Measurements from ENCODE around the gene COL23A1.

The COL23A1 gene

DNA sequence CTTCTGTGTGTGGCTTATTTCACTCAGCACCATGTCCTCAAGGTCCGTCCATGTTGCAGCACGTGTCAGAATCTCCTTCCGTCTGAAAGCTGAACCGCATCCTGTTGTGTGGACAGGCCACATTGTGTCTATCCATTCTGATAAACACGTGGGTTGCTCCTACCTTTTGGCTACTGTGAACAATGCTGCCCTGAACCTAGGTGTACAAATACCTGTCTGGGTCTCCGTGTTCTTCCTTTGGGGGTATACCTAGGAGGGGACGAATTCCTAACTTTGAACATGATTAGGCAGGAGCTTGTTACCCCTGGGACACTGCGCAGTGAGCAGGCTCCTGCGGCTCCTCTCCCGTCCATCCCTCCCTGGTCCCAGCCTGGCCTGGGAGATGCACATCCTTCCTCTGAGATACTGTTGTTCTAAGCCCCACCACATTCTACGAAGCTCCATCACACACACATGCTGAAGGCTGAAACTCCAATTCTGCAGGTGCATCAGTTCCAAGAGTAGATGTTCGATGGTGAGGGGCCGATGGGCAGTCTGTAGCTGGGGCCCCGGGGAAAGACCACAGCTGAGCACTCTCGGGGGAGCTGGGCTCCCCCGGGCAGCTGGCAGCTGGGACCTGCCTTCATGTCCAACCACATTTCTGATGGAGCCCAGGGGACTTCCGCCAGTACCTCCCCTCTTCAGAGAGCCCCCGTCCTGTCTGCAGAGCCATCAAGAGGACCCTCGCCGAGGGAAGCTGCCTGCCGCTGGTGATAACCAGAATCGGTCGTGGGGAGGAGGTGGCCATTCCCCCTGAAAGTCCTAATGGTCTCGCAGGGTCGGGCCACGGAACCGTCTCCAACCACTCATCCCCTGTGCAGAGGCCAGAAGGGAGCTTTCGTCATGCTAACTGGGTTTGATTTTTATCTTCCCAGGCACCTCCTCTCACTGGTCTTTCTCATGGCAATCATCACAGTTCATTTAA is 120.9 kb downstream of the COL23A1 start:
- in situ Hi-C loops (cut with MboI; ENCODE audit: low pct_unique_long_range_greater_than_20kb, low sequenced_read_pairs) = no loop called here
- DNase-seq = no peak

DNA sequence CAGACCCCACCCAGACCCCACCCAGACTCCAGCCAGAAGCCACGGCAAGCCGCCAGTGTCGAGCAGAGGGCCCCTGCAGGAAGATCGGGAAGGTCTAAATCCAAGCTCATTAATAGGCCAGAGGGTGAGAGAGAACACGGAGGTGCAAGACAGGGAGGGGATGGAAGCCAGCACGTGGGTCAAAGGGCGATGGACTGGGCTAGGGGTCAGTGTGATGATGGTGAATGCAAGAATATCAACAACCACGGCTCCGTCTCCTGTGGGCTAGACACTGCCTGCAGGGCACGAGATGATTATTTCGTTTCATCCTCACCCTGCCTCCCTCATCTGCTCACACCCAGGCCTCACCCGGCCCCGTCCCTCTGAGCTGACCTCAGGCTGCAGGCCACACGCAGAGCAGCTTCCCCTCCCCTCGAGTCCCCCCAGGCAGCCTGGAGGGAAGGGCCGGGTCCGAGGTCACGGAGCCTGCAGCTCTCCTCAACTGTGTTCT is 122.0 kb downstream of the COL23A1 start:
- in situ Hi-C loops (cut with MboI; ENCODE audit: low pct_unique_long_range_greater_than_20kb, low sequenced_read_pairs) = no loop called here
- DNase-seq = no peak

DNA sequence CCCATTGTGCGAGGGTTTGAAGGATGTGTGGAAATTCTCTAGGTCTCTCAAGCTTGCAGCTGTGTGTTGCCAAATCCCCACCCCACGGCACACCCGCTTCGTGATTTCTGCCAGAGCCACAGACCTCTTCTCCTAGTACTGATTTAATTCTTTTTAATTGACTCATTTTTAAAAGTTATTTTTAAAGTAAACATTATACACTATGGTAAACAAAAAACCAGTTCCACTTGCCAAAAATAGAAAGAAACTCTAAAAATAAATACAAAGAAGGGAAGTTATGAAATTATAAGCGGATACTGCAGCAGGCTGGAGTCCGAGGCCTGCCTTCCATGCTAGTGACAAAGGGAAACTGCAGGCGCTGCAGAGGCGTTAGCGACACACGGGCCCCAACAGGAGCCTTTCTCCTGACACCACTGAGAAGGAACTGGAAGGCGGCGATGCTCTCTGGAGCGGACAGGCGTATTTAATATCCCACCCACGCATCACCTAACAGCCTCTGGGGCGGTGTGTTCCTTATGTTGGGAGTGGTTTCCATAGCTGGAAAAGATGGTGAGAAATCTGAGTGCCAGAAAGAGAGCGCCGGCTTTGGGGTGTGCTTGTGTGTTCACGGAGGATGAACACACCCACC is 122.5 kb downstream of the COL23A1 start:
- in situ Hi-C loops (cut with MboI; ENCODE audit: low pct_unique_long_range_greater_than_20kb, low sequenced_read_pairs) = no loop called here
- peak; percentile 39 for DNase-seq

DNA sequence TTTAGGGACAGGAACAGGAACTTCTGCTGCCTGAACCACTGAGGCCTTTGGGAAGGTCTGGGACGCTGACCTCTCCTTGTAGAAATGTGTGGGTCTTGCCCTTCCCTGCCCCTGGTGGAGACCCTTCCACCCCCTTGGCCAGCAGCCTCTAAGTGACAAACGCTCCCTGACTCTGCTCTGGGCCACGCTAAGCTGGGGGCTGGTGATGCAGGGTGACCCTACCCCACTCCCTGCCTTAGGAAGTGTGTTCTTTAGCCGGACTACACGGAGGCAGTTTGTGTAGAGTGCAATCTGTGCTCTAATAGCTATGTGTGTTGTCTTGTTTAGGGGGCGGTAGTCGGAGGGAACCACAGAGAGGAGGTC is 123.0 kb downstream of the COL23A1 start:
- no peak for DNase-seq
- in situ Hi-C loops (cut with MboI; ENCODE audit: low pct_unique_long_range_greater_than_20kb, low sequenced_read_pairs) = no loop called here

DNA sequence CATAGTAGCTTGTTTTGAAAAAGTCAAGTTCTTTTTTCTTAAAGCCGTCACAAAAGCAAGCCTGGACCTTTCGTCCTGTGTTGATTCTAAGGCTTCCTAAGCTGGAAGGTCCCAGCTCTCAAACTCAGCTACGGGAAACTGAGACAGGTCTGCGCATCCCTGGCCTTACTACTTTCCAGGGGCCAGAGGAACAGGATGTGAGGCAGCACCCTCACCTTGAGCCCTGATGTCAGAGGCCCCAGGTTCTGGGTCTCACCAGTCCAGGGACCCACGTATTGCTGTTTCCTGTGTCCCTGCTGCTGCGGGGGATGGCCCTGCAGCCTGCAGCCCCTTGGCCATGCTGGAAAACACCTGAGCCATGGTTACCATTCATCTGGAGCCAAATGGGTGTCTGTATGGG is 123.9 kb downstream of the COL23A1 start:
- in situ Hi-C loops (cut with MboI; ENCODE audit: low pct_unique_long_range_greater_than_20kb, low sequenced_read_pairs) = no loop called here
- DNase-seq = no peak

DNA sequence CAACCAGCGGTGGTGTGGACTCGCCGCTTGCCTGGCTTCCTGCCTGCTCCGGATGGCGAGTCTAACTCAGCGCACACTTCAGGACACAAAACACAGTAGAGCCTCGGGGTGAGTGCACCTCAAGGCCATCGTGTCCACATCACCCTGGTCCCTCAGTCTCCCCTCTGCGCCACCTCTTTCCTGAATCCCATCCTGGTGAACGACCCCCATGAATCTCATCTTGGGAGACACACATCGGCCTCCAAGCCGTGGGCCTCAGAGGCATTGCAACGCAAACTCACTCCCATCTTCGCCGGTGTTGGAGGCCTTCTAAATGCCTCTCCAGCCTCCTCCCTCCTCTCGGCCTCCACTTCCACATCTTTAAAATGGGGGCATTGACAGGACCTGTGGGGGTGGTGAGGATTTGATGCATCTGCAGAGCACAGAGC is 124.3 kb downstream of the COL23A1 start:
- in situ Hi-C loops (cut with MboI; ENCODE audit: low pct_unique_long_range_greater_than_20kb, low sequenced_read_pairs) = no loop called here
- no peak for DNase-seq

DNA sequence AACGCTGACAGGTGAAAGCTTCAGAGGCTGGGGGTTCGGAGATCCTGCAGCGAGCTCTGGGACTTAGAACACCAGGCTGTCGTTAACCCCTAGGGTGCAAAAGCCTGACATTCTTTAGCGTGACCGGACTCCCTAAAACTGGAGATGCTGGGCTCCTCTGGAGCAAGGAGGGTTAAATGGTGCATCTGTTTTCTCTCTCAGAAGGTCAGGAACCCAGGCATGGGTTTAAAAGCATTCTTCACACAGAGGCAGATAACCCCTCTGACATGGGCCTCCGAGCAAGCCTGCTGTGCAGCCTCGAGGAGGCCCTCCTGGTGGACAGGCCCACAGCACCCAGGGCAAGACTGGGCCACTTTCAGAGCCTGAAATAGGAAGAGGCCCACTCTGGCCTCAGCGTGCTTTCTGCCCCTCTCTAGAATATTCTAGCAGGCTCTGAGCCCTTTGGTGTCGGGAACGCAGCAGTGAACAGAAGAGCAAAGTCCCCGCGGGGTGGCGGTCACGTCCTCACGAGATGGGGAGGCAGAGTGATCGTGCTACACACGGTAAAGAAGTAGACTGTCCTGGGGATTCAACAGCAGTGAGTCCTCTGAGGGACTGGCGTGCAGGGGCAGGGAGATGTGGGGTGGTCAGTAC is 124.8 kb downstream of the COL23A1 start:
- no peak for DNase-seq
- in situ Hi-C loops (cut with MboI; ENCODE audit: low pct_unique_long_range_greater_than_20kb, low sequenced_read_pairs) = no loop called here

DNA sequence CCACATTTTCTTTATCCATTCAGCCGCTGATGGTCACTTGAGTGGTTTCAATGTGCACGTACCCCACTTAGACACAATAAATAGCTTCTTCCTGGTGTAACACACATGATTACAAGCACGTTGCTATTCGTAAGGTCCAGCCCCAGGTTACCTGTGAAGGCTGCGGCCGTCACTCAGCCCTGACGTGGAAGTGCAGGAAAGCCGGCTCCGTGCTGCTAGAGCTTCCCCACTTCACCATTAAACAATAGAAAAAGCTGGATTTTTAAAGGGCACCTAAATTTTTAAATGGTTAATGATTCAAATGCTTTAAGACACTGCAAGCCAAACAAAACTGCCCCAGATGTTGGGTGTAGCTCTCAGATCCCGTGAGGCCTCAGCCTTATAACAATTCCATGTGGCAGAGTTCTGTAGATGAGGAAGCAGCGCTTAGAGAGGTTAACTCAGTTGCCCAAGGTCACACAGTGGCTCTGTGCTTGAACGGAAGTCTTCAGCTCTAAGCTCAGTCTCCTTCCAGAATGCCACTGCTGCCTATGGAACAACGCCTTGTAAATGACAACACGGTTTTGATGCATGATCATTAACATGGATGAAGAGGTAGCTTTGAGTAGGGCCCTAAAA is 125.7 kb downstream of the COL23A1 start:
- in situ Hi-C loops (cut with MboI; ENCODE audit: low pct_unique_long_range_greater_than_20kb, low sequenced_read_pairs) = no loop called here

DNA sequence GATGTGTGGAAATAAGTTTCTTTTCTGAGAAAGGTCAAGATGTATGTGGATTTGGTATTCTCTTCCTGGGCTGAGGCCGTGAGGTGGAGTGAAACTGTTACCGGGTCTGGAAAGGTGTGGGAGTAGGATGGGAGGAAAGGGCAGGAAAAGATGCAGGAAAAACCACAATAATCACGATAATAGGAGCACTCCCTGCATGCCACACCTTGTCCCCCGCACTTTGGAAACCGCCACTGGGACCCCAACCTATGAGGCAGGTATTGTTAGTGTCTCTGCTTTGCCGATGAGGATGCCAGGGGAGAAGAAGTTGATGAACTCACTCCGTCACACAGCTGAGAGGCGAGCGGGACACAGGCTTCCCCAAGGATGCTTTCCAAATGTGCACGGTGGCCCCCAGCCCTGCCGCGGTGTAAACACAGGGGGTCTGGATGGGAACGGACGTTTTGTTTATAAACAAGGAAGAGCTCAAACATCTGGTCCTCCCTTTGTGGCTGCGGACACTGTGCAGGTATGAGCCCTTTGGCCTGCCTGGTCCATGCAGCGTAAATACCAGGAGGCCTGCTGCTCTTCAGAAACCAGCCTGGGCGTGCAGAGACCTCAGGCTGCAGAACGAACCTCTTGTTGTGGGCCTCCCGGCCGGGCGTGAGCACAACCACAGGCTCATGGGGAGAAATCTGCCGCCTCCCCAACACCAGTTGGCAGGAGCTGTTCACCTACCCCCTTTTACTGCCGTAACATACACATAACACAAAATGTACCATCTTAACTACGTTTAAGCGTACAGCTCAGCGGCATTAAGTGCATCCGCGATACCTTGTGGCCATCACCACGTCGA is 126.7 kb downstream of the COL23A1 start:
- in situ Hi-C loops (cut with MboI; ENCODE audit: low pct_unique_long_range_greater_than_20kb, low sequenced_read_pairs) = no loop called here
- DNase-seq = no peak

More for the DNA sequence above, 125.7 kb downstream of the COL23A1 start:
- DNase-seq = no peak

DNA sequence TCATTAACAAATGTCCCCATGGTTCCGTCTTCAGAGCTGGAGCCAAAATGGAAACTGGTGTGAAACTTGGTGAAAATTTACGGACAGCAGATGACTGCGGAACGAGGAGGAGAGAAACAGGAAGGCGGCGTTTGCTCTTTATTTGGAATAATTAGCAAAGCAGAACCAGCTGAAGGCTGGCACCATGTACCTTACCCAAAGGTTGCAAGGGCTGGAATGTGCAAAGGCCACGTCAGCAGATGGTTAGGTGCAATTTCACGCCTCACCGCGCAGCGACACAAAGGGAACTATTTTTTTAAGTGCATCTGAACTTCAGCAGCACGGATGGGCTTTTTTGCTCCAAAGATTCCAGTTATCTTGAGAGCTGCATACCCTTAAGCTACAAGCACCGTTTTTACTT is 127.4 kb downstream of the COL23A1 start:
- no peak for DNase-seq
- in situ Hi-C loops (cut with MboI; ENCODE audit: low pct_unique_long_range_greater_than_20kb, low sequenced_read_pairs) = no loop called here

DNA sequence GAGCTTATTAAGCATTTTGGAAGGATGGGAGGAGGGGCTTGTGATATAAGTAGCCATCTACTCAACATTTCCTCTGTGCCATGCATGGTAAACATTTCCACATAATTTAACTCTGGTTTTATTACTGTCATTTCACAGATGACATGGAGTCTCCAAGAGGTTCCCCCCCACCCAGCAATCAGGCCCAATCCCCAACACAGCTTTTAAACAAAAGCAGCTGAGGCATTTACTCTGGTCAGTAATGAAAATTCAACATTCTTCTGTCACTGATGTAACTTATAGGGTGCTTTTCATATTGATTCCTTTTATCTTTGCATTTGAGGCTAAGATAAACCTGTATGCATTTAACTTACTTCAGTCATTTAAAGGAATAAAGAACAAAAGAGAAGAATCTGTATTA is 128.1 kb downstream of the COL23A1 start:
- in situ Hi-C loops (cut with MboI; ENCODE audit: low pct_unique_long_range_greater_than_20kb, low sequenced_read_pairs) = no loop called here
- no peak for DNase-seq

DNA sequence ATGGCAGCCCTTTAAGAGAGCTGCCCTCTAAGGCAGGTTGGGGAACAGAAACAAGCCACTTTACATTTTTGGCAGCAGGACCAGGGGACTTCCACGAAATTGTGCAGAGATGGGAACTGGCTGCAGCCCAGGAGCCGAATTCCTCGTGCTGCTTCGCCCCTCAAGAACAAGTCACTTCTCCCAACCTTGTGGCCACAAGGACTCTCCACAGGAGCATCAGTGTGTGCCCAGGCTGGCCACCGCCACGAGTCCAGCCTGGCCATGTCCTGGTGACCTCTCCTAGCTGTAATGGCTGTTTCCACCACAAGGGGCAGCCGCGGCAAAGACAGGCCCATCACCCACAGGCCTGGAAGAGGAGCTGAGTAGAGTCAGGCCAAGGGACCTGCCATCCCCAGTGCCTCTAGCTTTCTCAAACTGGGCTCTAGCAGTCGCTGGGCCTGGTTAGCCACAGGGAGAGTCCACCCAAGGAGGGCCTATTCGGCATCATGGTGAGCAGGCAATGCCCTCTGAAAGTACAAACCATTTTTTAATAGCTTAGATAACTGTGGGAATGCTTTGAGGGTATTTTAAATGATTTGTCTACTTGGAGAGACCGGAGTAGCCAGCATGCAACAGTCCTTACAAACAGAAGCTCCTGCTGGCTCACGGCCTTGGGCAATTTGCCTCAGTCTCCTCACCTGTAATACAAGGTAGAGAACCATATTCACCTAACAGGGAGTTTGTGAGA is 129.0 kb downstream of the COL23A1 start:
- DNase-seq = peak; percentile 51
- in situ Hi-C loops (cut with MboI; ENCODE audit: low pct_unique_long_range_greater_than_20kb, low sequenced_read_pairs) = no loop called here

DNA sequence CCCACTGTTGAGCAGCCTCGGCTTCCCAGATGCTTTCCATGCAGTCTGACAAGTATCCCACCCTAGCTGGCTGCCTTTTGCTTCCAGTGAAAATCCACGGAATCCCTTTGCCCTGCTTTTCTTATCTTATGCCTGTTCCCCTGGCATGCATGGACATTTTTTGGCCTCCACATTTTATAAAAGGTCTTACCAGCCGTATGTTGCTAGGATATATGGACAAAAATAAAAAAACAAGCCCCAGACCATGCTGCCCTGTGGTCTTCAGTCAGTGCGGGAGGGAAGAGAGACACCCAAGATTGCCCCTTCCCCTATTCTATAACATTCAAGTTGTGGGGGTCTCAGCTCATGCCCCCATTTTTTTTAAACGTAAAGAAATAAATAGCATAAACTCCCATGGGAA is 129.6 kb downstream of the COL23A1 start:
- in situ Hi-C loops (cut with MboI; ENCODE audit: low pct_unique_long_range_greater_than_20kb, low sequenced_read_pairs) = no loop called here
- no peak for DNase-seq

DNA sequence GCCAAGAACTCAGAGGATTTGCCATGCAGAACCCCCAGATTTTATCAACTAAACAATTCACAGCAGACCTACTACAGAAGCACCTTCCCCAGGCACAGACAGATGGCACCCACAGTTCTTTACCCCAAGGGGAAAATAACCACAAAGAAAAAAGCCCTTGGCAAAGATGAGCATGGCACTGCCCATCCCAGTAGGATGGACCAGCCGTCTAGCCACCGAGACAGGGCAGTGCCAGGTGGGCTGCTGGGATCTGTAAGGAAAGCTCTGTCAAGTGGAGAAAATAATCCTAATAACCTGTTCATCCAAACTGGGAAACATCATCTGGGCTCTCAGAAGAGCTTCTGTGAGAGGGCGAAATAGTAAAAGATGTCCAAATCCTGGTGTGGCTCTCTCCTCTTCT is 130.0 kb downstream of the COL23A1 start:
- in situ Hi-C loops (cut with MboI; ENCODE audit: low pct_unique_long_range_greater_than_20kb, low sequenced_read_pairs) = no loop called here
- DNase-seq = no peak

DNA sequence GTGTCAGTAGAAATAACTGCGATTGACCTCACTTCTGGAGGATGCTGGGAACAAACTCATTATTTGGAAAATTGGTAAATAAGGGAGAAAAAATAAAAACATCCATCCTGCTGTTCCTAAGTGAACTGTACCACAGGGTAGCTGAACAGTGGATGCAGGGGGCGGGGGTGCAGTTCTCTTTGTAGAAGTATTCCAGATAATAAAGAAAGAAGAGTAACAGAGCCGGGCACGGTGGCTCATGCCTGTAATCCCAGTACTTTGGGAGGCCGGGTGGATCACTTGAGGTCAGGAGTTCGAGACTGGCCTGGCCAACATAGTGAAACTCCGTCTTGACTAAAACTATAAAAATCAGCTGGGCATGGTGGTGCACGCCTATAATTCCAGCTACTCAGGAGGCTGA is 132.1 kb downstream of the COL23A1 start:
- no peak for DNase-seq
- in situ Hi-C loops (cut with MboI; ENCODE audit: low pct_unique_long_range_greater_than_20kb, low sequenced_read_pairs) = no loop called here

DNA sequence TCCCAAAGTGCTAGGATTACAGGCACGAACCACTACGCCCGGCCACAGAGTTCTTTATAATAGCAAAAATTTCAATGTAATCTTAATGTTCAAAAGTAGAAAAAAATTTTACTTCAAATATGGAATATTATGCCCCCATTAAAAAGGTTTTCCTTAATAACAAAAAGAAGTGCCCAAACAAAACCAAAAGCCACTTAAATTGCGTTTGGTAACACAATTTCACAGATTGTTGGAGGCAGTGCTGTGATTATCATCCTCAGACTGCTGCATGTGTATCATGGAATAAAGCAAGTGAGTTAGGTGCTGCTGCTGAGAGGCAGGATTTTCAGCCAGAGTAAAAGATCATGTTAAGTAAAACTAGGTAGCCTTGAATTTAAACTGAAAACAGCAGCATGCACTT is 132.7 kb downstream of the COL23A1 start:
- in situ Hi-C loops (cut with MboI; ENCODE audit: low pct_unique_long_range_greater_than_20kb, low sequenced_read_pairs) = no loop called here
- DNase-seq = no peak

DNA sequence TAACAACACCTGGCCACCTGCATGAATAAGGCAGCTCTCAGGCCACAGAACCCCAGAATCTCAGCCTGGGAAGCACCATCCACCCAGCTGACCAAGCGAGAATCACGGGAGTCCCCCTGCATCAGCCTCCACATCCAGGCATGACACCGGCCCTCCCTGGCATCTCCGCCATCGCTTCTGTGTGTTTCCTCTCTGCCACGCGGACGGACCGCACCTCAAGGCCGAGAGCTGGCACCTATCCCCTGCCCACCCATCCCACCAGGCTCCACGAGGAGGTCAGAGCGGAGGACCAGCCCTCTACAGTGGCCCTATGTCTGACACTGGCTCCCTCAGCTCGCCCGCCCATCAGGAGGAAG is 134.7 kb downstream of the COL23A1 start:
- DNase-seq = no peak
- in situ Hi-C loops (cut with MboI; ENCODE audit: low pct_unique_long_range_greater_than_20kb, low sequenced_read_pairs) = no loop called here

DNA sequence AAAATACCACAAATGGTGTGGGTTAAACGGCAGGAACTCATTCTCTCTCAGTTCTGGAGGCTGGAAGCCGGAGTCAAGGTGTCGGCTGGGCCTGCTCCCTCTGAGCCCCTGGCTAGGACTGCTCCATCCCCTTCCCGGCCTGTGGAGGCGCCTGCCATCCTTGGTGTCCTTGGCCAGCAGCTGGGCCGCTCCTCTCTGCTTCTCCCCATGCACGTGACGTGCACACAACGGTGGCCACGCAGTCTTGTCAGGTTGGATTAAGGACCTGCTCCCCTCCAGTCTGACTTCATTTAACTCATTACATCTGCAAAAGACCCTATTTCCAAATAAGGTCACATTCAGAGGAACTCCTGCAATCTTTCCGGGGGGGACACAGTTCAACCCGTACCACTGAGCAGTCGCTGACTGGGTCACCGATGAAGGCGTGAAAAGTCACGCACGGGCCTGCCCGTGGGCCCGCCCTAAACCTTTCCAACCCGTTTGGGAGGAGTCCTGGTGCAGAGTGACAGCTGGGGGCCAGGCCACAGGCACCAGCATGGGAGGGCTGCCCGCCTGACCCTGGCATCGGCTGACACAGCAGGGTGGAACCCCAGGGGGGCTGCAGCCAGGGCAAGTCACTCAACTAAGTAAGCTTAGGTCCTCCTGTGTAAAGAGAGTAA is 135.2 kb downstream of the COL23A1 start:
- no peak for DNase-seq
- in situ Hi-C loops (cut with MboI; ENCODE audit: low pct_unique_long_range_greater_than_20kb, low sequenced_read_pairs) = no loop called here

Data from KBM-7 (cell line).